ENCODE results near the gene OR2L3. TPM values are rescaled to one million over a fixed set of nuclear protein-coding genes. Genes with fewer than 3 reads are reported as not detected.
"Not testable (repeated sequence)": the region's sequence is repeated elsewhere in the genome, so short reads cannot be mapped to it uniquely, and the experiment has no call there.

Gene OR2L3
- total RNA-seq, 4 donors from 2014 or later: 0.06 TPM; not detected in 3

DNA sequence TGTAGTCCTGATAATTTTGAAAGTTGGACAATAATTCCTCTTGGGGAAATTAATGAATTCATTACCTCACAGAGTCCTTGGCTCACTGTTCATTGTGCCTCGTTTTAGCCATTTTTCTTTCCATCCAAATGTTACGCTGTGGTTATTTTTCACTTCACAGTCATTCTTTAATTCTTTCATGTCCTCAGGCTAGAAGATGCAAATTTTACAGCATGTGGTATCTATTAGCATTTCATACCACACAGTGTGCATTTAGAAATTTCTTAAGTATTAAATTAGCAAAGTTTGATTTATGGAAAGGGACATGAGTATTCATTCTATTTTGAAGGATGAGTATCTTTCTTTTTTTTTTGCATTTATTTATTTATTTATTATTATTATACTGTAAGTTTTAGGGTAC, 18.4 kb downstream of the OR2L3 start:
- TF ChIP-seq POLR2A (IDR thresholded peaks at IDR 0.05): no peak
- TF ChIP-seq, protein P1, sequence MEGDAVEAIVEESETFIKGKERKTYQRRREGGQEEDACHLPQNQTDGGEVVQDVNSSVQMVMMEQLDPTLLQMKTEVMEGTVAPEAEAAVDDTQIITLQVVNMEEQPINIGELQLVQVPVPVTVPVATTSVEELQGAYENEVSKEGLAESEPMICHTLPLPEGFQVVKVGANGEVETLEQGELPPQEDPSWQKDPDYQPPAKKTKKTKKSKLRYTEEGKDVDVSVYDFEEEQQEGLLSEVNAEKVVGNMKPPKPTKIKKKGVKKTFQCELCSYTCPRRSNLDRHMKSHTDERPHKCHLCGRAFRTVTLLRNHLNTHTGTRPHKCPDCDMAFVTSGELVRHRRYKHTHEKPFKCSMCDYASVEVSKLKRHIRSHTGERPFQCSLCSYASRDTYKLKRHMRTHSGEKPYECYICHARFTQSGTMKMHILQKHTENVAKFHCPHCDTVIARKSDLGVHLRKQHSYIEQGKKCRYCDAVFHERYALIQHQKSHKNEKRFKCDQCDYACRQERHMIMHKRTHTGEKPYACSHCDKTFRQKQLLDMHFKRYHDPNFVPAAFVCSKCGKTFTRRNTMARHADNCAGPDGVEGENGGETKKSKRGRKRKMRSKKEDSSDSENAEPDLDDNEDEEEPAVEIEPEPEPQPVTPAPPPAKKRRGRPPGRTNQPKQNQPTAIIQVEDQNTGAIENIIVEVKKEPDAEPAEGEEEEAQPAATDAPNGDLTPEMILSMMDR (IDR thresholded peaks at IDR 0.05): no peak
- WGBS, 2 donors: 63 to 66% methylated on average over 2 of the region's 2 CpGs
- H3K4me3 ChIP-seq (ENCODE audit: low read depth, poor library complexity, severe bottlenecking): no peak overlapping the region
- intact Hi-C loops (cut with DNase I; ENCODE audit: low total_unique reads): no loop called here
- DNase-seq (ENCODE audit: low spot score in 2 of 2): no peak

DNA sequence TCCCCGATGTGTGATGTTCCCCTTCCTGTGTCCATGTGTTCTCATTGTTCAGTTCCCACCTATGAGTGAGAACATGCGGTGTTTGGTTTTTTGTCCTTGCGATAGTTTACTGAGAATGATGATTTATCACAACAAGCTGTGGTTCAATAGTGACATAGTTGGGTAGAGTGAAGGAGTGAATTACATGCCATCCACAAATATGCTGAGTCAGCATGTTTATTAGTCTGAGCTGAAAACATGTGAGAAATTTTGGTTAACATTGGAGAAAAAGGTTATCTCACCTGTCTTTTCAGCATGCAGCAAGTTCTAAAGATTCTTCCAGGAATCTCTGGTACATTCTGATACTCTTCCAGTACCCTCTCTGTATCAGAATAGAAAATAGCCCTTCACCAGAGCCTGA, 19.0 kb downstream of the OR2L3 start:
- DNase-seq (ENCODE audit: low spot score in 2 of 2): no peak
- WGBS, 2 donors: 86 to 97% methylated on average over 3 of the region's 3 CpGs
- TF ChIP-seq, protein P1 (IDR thresholded peaks at IDR 0.05): no peak
- TF ChIP-seq POLR2A (IDR thresholded peaks at IDR 0.05): no peak
- intact Hi-C loops (cut with DNase I; ENCODE audit: low total_unique reads): no loop called here
- H3K4me3 ChIP-seq (ENCODE audit: low read depth, poor library complexity, severe bottlenecking): no peak overlapping the region

DNA sequence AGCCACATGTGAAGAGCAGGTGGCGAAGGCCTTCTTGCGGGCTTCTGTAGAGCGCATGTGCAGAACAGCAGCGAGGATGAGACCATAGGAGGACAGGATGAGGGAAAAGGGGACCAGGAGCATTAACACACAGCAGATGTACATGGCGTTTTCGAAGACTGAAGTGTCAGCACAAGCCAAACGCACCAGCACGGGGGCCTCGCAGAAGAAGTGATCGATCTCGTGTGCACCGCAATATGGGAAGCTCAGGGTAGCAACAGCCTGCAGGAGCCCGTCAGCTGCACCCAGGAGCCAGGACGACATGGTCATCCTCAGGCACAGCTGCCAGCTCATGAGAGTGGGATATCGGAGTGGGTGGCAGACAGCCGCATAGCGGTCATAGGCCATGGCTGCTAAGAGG, 37.2 kb downstream of the OR2L3 start:
- DNase-seq (ENCODE audit: low spot score in 2 of 2); intact Hi-C loops (cut with DNase I; ENCODE audit: low total_unique reads); H3K4me3 ChIP-seq (ENCODE audit: low read depth, poor library complexity, severe bottlenecking): not testable (repeated sequence)
- WGBS, 2 donors: 74 to 82% methylated on average over 4 to 5 of the region's 17 CpGs

DNA sequence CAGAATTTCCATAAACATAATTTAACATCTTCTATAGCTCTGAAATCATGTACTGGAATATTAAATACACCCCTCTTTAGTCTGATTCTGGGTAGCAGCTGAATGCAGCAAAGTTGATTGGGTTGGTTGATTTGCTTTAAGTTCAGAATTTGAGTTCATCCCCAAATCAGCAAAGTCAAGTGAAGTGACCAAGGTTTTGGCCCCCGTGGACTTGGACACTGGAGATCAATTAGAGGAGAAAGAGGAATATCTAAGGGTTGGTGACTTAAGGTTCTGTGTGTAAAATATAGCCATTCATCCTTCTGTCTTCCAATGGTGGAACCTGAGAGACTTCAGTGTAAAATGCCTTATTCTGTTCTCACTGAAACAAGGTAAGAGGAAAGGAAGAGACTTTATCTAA, 48.2 kb downstream of the OR2L3 start, which contains the start of gene OR2L13:
TSS of gene OR2L13 (plus strand) at position 301 of the 400 bp plus-strand sequence. CDS start 4,192 bp downstream, outside the sequence.
- TF ChIP-seq, protein P1 (IDR thresholded peaks at IDR 0.05): no peak
- TF ChIP-seq POLR2A (IDR thresholded peaks at IDR 0.05): no peak
- H3K4me3 ChIP-seq (ENCODE audit: low read depth, poor library complexity, severe bottlenecking): no peak within 1 kb of the TSS
- intact Hi-C loops (cut with DNase I; ENCODE audit: low total_unique reads): no loop called here
- DNase-seq (ENCODE audit: low spot score in 2 of 2): no peak
- WGBS, 2 donors: 15 to 41% methylated on average over 1 of the region's 1 CpG

DNA sequence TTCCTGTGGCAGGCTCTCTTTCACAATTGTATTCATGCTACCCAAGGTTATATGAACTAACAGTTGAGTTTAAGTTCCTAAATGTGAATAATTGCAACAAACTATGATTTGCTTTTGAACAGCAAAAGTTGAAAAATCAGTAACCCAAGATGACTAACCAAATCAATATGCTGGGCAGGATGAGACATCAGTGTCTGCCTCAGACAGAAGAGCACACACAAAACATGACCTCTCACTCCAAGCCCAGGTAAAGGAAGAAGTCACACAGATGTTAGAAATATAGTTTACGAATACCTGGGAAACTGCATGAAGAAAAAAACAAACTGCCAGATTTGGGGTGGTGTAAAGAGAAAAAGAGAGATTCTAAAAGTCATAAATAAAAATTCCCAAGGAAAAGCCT, 51.9 kb downstream of the OR2L3 start:
- TF ChIP-seq, protein P1 (IDR thresholded peaks at IDR 0.05): no peak
- no peak for TF ChIP-seq POLR2A (IDR thresholded peaks at IDR 0.05)
- DNase-seq (ENCODE audit: low spot score in 2 of 2): no peak
- intact Hi-C loops (cut with DNase I; ENCODE audit: low total_unique reads): no loop called here
- H3K4me3 ChIP-seq (ENCODE audit: low read depth, poor library complexity, severe bottlenecking): no peak overlapping the region
- WGBS, 2 donors: 69 to 77% methylated on average over 1 of the region's 1 CpG

DNA sequence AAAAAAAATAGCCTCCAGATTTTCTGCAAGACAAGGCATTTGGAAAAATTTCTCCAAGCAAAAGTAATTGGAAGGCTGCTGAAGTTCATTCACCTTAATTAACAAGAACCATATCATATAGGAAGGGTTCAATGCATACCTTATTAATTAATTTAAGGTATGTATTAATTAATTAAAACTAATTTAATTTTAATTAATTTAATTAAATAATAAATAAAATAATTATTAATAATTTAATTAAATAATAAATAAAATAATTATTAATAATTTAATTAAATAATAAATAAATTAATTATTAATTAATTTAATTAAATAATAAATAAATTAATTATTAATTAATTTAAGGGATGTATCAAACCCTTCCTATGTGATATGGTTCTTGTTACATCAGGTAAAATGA, 56.2 kb downstream of the OR2L3 start:
- no peak overlapping the region for H3K4me3 ChIP-seq (ENCODE audit: low read depth, poor library complexity, severe bottlenecking)
- TF ChIP-seq POLR2A (IDR thresholded peaks at IDR 0.05): no peak
- TF ChIP-seq, protein P1 (IDR thresholded peaks at IDR 0.05): no peak
- intact Hi-C loops (cut with DNase I; ENCODE audit: low total_unique reads): no loop called here
- no peak for DNase-seq (ENCODE audit: low spot score in 2 of 2)
